Activated CD4-positive, alpha-beta T cell treated with anti-CD3 and anti-CD28 coated beads for 36 hours (primary cell): ENCODE results near the gene ZNF503. TPM values are rescaled to one million over a fixed set of nuclear protein-coding genes. Genes with fewer than 3 reads are reported as not detected.

Experiments
- ATAC-seq: fragments of 200-7000 bp; cut with Tn5 transposase; one replicate; pipeline ENCODE4 v1.10.0; 2021; ENCODE audit warnings: mild to moderate bottlenecking, moderate library complexity
- CTCF ChIA-PET: fragments of 350-600 bp; sonication (Branson Sonifier 250); formaldehyde crosslinking; loops from one replicate; lab custom pipeline; 2021; ENCODE audit warnings: antibody characterized with exemption; lab: Charles Lee
- POLR2A ChIA-PET: fragments of 350-600 bp; sonication (Branson Sonifier 250); formaldehyde crosslinking; loops from one replicate; lab custom pipeline; 2021; ENCODE audit warnings: antibody characterized with exemption, inconsistent platforms; lab: Charles Lee
- DNase-seq: peaks from one replicate; pipeline ENCODE4 v3.0.0-alpha.2; 2020
- H3K27ac Mint-ChIP-seq: one replicate; pipeline ENCODE4 v1.8.0; 2021; ENCODE audit warnings: mixed read lengths
- H3K27me3 Mint-ChIP-seq: one replicate; pipeline ENCODE4 v1.8.0; 2021; ENCODE audit warnings: mixed read lengths
- H3K36me3 Mint-ChIP-seq: one replicate; pipeline ENCODE4 v1.8.0; 2021; ENCODE audit warnings: low read depth, mixed read lengths
- H3K4me1 Mint-ChIP-seq: one replicate; pipeline ENCODE4 v1.8.0; 2021; ENCODE audit warnings: mixed read lengths
- H3K4me3 Mint-ChIP-seq: one replicate; pipeline ENCODE4 v1.8.0; 2021; ENCODE audit warnings: mild to moderate bottlenecking, moderate library complexity, mixed read lengths
- H3K9me3 Mint-ChIP-seq: one replicate; pipeline ENCODE4 v1.8.0; 2021; ENCODE audit warnings: low read depth, mixed read lengths
- intact Hi-C, 2 experiments: fragments of 100-400 bp; cut with DNase I in 1 of 2; cut with micrococcal nuclease in 1 of 2; formaldehyde crosslinking; loops; one replicate each; pipeline versions ENCODE4 v1.14.2 to v1.15.1; 2022 to 2024; cut with DNase I, micrococcal nuclease
- total RNA-seq, 2 experiments: library from RNA; stranded (reverse); gene quantifications; one replicate each; pipeline ENCODE4 v1.2.3, GENCODE V29; 2021

The ZNF503 gene
- under 1 TPM; 0.40 to 0.46 TPM for total RNA-seq

DNA sequence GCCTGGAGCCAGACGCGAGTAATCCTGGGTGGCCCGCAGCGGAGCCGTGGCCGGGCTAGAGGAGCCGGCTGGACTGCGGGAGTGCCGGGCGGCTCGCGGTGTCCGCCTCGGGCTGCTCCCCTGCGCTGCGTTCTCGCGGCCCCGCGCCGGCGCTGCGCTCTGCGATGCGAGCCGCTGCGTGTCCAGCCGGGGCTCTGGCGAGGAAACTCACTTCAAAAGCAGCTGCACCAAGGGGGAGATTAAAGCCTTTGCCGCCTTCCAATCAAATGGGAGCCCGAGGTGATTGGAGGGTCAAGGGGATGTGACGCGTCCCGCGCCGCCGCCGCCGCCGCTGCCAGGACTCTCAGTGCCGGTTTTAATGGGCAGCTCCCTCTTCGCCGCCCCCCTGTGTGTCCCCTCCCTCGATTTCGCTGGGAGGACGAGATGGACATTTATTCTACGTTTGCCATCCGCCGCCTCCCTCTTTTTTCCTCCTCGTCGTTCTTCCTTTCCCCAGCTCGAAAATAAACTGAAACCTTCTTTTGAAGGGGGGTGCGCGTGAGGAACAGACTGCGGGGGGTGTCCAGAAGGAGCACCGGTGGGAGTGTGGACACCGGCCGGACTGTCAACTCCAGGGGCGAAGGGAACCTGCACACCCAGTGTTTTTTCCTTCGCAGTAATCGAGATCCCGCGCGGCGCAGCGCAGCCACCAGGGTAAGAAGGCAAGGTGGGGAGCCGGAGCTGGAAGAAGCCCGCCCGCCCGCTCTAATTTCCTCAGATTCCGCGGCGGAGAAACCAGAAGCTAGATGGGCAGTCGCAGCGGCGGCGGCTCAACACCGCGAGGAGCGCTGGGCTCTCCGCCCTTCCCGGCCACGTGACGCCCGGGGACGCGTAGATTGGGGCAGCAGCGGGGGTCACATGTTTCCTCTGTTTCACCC is at the start of gene ZNF503:
TSS of gene ZNF503 (minus strand) at position 196 of the 917 bp plus-strand sequence. CDS start 345 bp downstream, outside the sequence.
- CTCF ChIA-PET = interaction anchor here (0.6 to 1.3 kb wide), 2 partner anchors 10 to 984 kb away, joined by 3 read pairs; no protein-coding TSS in a partner anchor
- POLR2A ChIA-PET = interaction anchor here (0.7 kb wide), 2 partner anchors 24 to 190 kb away, joined by 3 to 4 read pairs; no protein-coding TSS in a partner anchor
- ATAC-seq (peak; percentile 81), DNase-seq (peak; percentile 79)
- H3K9me3 Mint-ChIP-seq = no peaks in the 10 kb centered on the region
- intact Hi-C loops = loop anchor here (2.0 to 10.0 kb wide), 5 partner anchors 107 to 1583 kb away; no protein-coding TSS in a partner anchor
- H3K27me3 Mint-ChIP-seq = peaks cover 56% of the 10 kb centered on the region
- peak within 1 kb of the TSS; percentile 74 for H3K4me3 Mint-ChIP-seq
- H3K36me3 Mint-ChIP-seq = no peaks in the 10 kb centered on the region
- H3K27ac Mint-ChIP-seq = no peak within 1 kb of the TSS
- peaks cover 22% of the 10 kb centered on the region for H3K4me1 Mint-ChIP-seq

DNA sequence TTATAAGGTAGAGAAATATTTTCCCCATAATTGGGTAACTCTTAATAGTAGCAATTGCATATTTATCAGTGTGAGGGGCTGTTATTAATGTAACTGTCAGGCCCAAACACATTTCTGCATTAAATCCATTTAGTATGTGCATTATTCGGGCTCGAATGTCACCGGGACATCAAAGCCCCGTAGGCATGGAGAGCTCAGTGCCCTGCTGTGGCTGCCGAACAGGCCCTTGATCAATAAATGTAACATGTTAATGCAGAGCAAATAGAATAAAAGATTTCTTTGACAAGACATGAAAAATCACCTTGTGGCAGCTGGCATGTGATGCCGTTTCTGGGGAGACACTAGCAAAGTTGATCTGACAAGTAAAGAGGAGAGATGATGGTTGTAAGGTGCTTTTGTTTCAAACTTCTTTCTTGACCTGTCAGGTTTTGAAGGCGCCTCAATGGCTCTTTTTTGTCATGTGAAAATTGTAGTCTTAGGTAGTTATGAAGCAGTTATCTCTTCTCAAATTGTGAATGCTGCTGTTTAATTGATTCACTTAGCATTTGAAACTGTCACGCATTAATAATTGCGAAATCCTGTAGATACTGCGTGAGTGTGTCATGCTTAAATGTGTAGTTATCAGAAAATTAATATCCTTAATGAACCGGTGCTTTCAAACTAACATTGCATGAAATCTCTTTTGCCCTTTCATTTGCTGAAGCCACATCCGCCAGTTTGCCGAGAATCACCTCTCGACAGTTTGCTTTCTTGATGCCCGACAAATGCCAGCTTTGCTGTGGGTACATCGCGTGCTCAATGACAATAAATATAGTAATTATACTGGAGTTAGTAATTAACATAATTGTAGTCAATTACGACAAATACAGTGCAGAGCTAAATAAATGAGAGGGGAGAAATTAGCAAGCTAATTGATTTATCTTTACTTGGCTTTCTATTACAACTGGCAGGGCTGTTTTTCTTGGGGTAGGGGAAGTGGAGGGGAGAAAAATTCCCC is 49.4 kb upstream of the ZNF503 start:
- no peaks in the 10 kb centered on the region for H3K36me3 Mint-ChIP-seq
- no peak overlapping the region for H3K4me3 Mint-ChIP-seq
- POLR2A ChIA-PET = interaction anchor here (0.7 kb wide), 1 partner anchor 22 kb away, joined by 4 read pairs; no protein-coding TSS in a partner anchor
- DNase-seq = no peak
- CTCF ChIA-PET = interaction anchor here (0.6 kb wide), 1 partner anchor 52 kb away, joined by 3 read pairs; no protein-coding TSS in a partner anchor
- no peaks in the 10 kb centered on the region for H3K4me1 Mint-ChIP-seq
- H3K27ac Mint-ChIP-seq = no peak overlapping the region
- intact Hi-C loops = no loop called here
- peaks cover 7% of the 10 kb centered on the region for H3K9me3 Mint-ChIP-seq
- ATAC-seq = no peak
- peaks cover 9% of the 10 kb centered on the region for H3K27me3 Mint-ChIP-seq

DNA sequence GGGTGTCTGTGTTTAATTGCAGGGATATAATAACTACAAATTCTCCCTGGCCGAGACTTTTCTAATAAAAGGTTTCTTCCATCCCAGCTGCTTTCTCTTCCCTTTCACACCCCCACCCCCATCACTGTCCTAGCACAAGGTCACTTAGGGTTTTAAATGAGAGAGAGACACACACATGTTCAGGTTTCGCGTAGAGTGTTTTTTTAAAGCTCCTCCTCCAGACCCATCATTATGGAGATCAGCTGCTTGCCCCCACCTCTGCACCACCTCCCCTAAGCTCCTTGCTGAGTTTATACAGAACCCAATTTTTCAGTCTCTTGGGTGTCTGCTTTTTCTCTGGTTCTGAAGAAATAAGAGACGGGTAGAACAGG is 48.5 kb upstream of the ZNF503 start:
- no peak for ATAC-seq
- Mint-ChIP-seq H3K4me3 (no peak overlapping the region), H3K27ac (no peak overlapping the region), H3K27me3 (peaks cover 9% of the 10 kb centered on the region), H3K36me3 (no peaks in the 10 kb centered on the region), H3K9me3 (peaks cover 7% of the 10 kb centered on the region), H3K4me1 (no peaks in the 10 kb centered on the region)
- intact Hi-C loops = no loop called here
- ChIA-PET POLR2A (no interaction called here), CTCF (interaction anchor here (0.6 kb wide), 1 partner anchor 51 kb away, joined by 3 read pairs; no protein-coding TSS in a partner anchor)
- DNase-seq = no peak

GRCh38 chr10:75449382-75450074 is 48.0 kb upstream of the ZNF503 start:
- Mint-ChIP-seq H3K9me3 (peaks cover 7% of the 10 kb centered on the region), H3K4me3 (no peak overlapping the region), H3K27ac (no peak overlapping the region), H3K4me1 (no peaks in the 10 kb centered on the region), H3K27me3 (peaks cover 9% of the 10 kb centered on the region), H3K36me3 (no peaks in the 10 kb centered on the region)
- intact Hi-C loops = no loop called here
- DNase-seq = no peak
- ChIA-PET CTCF (interaction anchor here (0.6 kb wide), 1 partner anchor 51 kb away, joined by 3 read pairs; no protein-coding TSS in a partner anchor), POLR2A (interaction anchor here (0.7 kb wide), 1 partner anchor 49 kb away, joined by 3 read pairs; no protein-coding TSS in a partner anchor)
- no peak for ATAC-seq

GRCh38 chr10:75448166-75448565 is 46.6 kb upstream of the ZNF503 start:
- POLR2A ChIA-PET = no interaction called here
- Mint-ChIP-seq H3K9me3 (peaks cover 15% of the 10 kb centered on the region), H3K27ac (no peak overlapping the region), H3K36me3 (no peaks in the 10 kb centered on the region), H3K4me3 (no peak overlapping the region), H3K27me3 (peaks cover 9% of the 10 kb centered on the region), H3K4me1 (no peaks in the 10 kb centered on the region)
- intact Hi-C loops = no loop called here
- ATAC-seq = no peak
- no peak for DNase-seq
- CTCF ChIA-PET = no interaction called here

- ATAC-seq (no peak), DNase-seq (no peak)
- no peak overlapping the region for H3K4me3 Mint-ChIP-seq
- POLR2A ChIA-PET = no interaction called here
- no peak overlapping the region for H3K27ac Mint-ChIP-seq
- H3K9me3 Mint-ChIP-seq = peaks cover 22% of the 10 kb centered on the region
- intact Hi-C loops = no loop called here
- no peaks in the 10 kb centered on the region for H3K4me1 Mint-ChIP-seq
- H3K36me3 Mint-ChIP-seq = no peaks in the 10 kb centered on the region
- CTCF ChIA-PET = interaction anchor here (0.6 kb wide), 1 partner anchor 609 kb away, joined by 3 read pairs; no protein-coding TSS in a partner anchor
- H3K27me3 Mint-ChIP-seq = peaks cover 9% of the 10 kb centered on the region
Observed at GRCh38 chr10:75446508-75446907, 44.9 kb upstream of the ZNF503 start.

GRCh38 chr10:75444781-75445386 is 43.3 kb upstream of the ZNF503 start:
- ATAC-seq (no peak), DNase-seq (no peak)
- intact Hi-C loops = no loop called here
- peaks cover 14% of the 10 kb centered on the region for H3K27me3 Mint-ChIP-seq
- H3K9me3 Mint-ChIP-seq = peaks cover 22% of the 10 kb centered on the region
- H3K4me3 Mint-ChIP-seq = no peak overlapping the region
- no peaks in the 10 kb centered on the region for H3K4me1 Mint-ChIP-seq
- H3K27ac Mint-ChIP-seq = no peak overlapping the region
- no peaks in the 10 kb centered on the region for H3K36me3 Mint-ChIP-seq
- ChIA-PET POLR2A (interaction anchor here (0.6 kb wide), 1 partner anchor 24 kb away, joined by 3 read pairs; no protein-coding TSS in a partner anchor), CTCF (no interaction called here)

- Mint-ChIP-seq H3K27ac (no peak overlapping the region), H3K4me1 (no peaks in the 10 kb centered on the region), H3K4me3 (no peak overlapping the region), H3K9me3 (peaks cover 22% of the 10 kb centered on the region), H3K27me3 (peaks cover 10% of the 10 kb centered on the region), H3K36me3 (no peaks in the 10 kb centered on the region)
- CTCF ChIA-PET = no interaction called here
- intact Hi-C loops = no loop called here
- ATAC-seq (no peak), DNase-seq (no peak)
- POLR2A ChIA-PET = no interaction called here
Observed at GRCh38 chr10:75443362-75443761, 41.8 kb upstream of the ZNF503 start.

GRCh38 chr10:75441682-75442081 is 40.1 kb upstream of the ZNF503 start:
- no peak overlapping the region for H3K27ac Mint-ChIP-seq
- no peak for ATAC-seq
- intact Hi-C loops = no loop called here
- POLR2A ChIA-PET = no interaction called here
- H3K9me3 Mint-ChIP-seq = peaks cover 19% of the 10 kb centered on the region
- H3K36me3 Mint-ChIP-seq = no peaks in the 10 kb centered on the region
- no peaks in the 10 kb centered on the region for H3K4me1 Mint-ChIP-seq
- peaks cover 8% of the 10 kb centered on the region for H3K27me3 Mint-ChIP-seq
- CTCF ChIA-PET = interaction anchor here (0.7 kb wide), 1 partner anchor 1754 kb away, joined by 5 read pairs; no protein-coding TSS in a partner anchor
- no peak for DNase-seq
- H3K4me3 Mint-ChIP-seq = no peak overlapping the region

- ATAC-seq (no peak), DNase-seq (no peak)
- H3K27me3 Mint-ChIP-seq = peaks cover 8% of the 10 kb centered on the region
- no peak overlapping the region for H3K4me3 Mint-ChIP-seq
- CTCF ChIA-PET = interaction anchor here (0.7 kb wide), 1 partner anchor 1755 kb away, joined by 5 read pairs; no protein-coding TSS in a partner anchor
- H3K4me1 Mint-ChIP-seq = no peaks in the 10 kb centered on the region
- peaks cover 15% of the 10 kb centered on the region for H3K9me3 Mint-ChIP-seq
- POLR2A ChIA-PET = no interaction called here
- no peaks in the 10 kb centered on the region for H3K36me3 Mint-ChIP-seq
- H3K27ac Mint-ChIP-seq = no peak overlapping the region
- intact Hi-C loops = no loop called here
Observed at GRCh38 chr10:75441196-75441595, 39.6 kb upstream of the ZNF503 start.
